Activated CD8-positive, alpha-beta memory T cell treated with anti-CD3 and anti-CD28 coated beads, Interleukin-2, amount 50 U/mL, for 24 hours (primary cell): ENCODE data around the gene CACNA1G.
A peak's percentile ranks its signal among the peaks of the same experiment; 100 is the strongest.

Experiments
- DNase-seq: peaks from one replicate; pipeline ENCODE4 v3.0.0-alpha.2; 2020; ENCODE audit errors: extremely low read depth

Gene CACNA1G

GRCh38 chr17:50533720-50534148 lies 26.8 kb upstream of the CACNA1G start:
- DNase-seq: no peak

GRCh38 chr17:50534222-50534978 lies 26.1 kb upstream of the CACNA1G start:
- no peak for DNase-seq

DNA sequence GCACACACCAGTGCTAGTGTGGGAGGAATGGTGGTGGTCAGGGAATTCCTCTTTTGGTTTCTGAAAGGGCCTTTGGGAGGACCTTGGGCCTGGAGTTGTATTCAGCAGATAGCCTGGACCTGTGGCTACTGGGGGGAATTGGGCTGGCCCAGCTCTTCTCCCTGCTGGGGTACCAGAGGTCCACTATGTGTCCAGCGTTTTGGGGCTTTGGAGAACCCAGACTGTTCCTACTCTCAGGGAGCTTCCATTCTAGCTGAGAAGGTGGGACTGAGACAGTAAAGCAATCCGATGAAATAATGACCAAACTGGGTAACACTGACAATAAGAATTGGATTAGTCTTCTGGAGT lies 25.6 kb upstream of the CACNA1G start:
- no peak for DNase-seq

GRCh38 chr17:50535407-50535806 lies 25.1 kb upstream of the CACNA1G start:
- no peak for DNase-seq

DNA sequence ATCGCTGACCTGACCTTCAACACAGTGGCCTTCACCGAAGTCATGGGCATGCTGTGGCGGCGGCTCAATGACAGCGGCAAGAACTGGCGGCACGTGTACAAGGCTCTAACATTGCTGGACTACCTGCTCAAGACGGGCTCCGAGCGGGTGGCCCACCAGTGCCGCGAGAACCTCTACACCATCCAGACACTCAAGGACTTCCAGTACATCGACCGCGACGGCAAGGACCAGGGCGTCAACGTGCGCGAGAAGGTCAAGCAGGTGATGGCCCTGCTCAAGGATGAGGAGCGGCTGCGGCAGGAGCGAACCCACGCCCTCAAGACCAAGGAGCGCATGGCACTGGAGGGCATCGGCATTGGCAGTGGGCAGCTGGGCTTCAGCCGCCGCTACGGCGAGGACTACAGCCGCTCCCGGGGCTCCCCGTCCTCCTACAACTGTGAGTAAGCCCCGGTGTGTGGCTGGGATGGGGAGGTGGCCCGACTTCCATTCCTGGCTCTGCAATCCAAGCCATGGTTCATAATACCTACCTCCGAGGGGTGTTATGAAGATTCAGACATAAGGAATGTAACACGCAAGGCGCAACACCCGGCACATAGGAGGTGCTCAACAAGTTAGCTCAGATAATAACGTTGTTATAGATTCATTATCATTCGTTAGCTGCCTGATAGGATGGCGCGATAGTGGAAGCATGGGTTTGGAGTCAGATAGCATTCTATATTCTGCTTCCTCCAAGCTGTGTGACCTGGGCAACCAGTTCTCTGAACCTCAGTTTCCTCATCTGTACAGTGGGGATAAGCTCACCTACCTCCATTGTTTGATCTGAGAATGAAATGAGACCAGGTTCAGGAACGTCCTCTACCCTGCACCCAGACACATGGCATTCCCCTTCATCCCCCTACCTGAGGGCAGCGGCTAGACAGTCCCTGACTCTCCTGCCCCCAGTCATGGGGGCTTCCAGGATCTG lies 23.6 kb upstream of the CACNA1G start:
- DNase-seq: no peak

DNA sequence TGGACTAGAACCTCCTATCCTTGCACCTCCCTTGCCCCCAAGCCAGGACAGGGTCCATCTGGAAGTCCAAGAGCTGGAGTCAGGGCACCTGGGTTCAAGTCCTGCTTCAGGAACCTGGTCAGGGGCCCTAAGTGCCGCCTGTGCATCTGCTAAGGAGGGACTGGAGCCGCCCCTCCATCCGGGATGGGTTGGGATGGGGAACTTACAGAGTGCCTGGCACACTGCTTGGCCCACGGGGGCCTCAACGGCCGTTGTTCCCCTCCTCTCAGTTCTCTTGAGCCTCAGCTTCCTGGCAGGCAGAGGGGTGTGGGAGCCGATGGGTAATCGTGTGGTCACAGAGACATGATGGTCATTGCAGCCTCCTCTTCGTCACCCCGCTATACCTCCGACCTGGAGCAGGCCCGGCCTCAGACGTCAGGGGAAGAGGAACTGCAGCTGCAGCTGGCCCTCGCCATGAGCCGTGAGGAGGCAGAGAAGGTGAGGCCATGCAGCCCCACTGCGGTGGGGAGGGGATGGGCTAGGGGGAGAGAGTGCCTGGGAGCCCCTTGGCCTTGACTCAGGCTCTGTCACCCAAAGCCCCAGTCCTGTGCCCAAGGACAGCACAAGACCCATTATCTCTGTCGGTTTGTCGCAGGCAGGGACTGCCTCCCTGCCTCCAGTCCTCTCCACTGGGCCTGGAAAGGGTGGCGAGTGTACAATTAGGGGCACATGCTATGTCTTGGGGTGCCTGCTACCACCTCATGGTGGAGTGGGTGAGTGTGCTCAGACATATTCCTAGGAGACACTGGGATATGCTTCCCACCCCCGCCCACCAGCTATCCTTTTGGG lies 22.6 kb upstream of the CACNA1G start:
- no peak for DNase-seq

DNA sequence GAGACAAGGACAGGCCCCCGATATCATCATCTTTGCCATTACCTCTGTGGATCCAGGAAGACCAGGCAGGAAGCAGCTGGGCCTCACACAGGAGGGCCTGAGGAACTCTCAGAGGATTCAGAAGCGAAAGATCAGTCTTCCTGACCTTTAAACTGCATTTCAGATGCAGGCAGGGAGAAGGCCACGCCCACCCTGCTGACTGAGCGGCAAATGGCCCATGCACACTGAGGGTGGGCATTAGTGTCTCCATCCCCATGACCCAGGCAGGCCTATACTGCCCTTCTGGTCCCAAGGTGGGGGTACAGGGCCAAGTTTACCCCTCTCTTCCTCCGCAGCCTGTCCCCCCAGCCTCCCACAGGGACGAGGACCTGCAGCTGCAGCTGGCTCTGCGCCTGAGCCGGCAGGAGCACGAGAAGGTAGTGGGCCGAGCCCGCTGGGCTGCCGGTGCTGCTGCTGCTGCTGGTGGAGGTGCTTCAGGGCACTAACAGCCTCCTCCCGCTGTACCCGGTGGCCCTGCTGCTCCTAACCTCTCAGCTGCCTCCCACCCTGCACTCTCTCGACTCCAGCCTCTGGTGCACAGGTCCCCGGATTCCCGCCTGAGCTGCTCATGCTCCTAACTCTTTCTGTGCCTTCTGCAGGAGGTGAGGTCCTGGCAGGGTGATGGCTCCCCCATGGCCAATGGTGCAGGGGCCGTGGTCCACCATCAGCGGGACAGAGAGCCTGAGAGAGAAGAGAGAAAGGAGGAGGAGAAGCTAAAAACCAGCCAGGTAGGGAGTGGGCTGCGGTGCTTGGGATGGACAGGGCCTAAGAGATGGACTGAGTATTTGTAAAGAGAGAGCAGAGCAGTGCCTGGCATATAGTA lies 21.7 kb upstream of the CACNA1G start:
- DNase-seq: no peak

- DNase-seq: no peak
These were observed 20.6 kb upstream of the CACNA1G start for GRCh38 chr17:50539762-50540559.

GRCh38 chr17:50540560-50541401 lies 19.7 kb upstream of the CACNA1G start:
- no peak for DNase-seq

DNA sequence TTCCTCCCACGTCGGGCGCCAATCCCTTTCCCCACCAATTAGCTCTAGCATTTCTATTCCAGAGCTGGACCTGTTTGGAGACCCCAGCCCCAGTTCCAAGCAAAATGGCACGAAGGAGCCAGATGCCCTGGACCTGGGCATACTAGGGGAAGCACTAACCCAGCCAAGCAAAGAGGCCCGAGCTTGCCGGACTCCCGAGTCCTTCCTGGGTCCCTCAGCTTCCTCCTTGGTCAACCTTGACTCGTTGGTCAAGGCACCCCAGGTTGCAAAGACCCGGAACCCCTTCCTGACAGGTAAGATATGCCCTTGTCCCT lies 19.2 kb upstream of the CACNA1G start:
- no peak for DNase-seq

GRCh38 chr17:50541716-50542688 lies 18.5 kb upstream of the CACNA1G start:
- DNase-seq: peak; percentile 51

- DNase-seq: no peak
These were observed 17.4 kb upstream of the CACNA1G start for GRCh38 chr17:50542795-50543774.

DNA sequence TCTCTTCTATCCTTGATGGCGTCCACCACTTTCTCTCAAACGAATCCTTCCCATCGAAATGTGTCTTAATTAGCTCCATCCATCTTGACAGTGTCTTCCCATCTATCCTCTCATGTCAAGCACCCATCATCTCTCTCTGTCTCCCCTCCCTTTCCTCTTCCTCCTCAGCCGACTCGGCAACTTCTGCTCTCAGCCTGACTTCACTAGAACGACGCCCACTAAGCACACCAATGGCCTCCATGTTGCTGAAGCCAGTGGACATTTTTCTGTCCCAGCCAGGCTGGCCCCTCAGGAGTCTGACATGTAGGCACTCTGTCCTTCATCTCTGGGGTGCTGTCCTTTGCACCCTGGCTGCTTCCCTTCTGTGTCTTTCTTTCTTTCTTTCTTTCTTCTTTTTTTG lies 16.0 kb upstream of the CACNA1G start:
- DNase-seq: no peak

GRCh38 chr17:50545311-50545710 lies 15.2 kb upstream of the CACNA1G start:
- no peak for DNase-seq

DNA sequence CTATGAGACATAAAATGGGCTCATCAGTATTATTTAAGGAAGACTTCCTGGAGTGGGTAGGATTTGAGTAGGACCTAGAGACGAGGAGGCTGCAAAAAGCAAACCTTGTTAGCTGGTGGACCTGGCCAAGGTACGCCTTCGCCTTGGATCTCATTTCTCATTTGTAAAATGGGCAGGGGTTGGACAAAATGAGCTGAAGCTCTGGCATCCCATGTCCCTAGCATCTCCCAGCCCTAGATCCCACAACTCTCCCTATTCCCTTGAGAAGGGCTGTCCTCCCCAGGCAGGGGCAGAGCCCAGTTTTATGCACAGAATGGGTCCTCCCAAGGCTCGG lies 13.8 kb upstream of the CACNA1G start:
- no peak for DNase-seq

GRCh38 chr17:50547035-50547735 lies 13.3 kb upstream of the CACNA1G start, which contains the start of gene SPATA20:
Gene SPATA20 (plus strand): TSS chr17:50547174. CDS start chr17:50547209, 35 bp downstream.
- peak; percentile 60 for DNase-seq

GRCh38 chr17:50547736-50548083 lies 12.8 kb upstream of the CACNA1G start:
- no peak for DNase-seq
